Pons (tissue), 1 donor: Measurements from ENCODE around the gene C11orf71.

Experiments
- DNase-seq: peaks from one replicate; pipeline ENCODE4 v3.0.0-alpha.2; 2016; ENCODE audit warnings: low spot score

C11orf71 gene

GRCh38 chr11:114399490-114400215, 658 bp downstream of the C11orf71 start:
- peak; percentile 31 for DNase-seq

GRCh38 chr11:114398303-114398920, 1.9 kb downstream of the C11orf71 start:
- no peak for DNase-seq

GRCh38 chr11:114397349-114397982, 2.8 kb downstream of the C11orf71 start:
- peak; percentile 92 for DNase-seq

- no peak for DNase-seq
Observed at GRCh38 chr11:114396916-114397315, 3.4 kb downstream of the C11orf71 start.

- DNase-seq: no peak
Observed at GRCh38 chr11:114395736-114396135, 4.6 kb downstream of the C11orf71 start.

- no peak for DNase-seq
Observed at GRCh38 chr11:114392735-114393667, 7.3 kb downstream of the C11orf71 start.

GRCh38 chr11:114386545-114386944, 13.8 kb downstream of the C11orf71 start:
- DNase-seq: no peak

GRCh38 chr11:114386131-114386530, 14.2 kb downstream of the C11orf71 start:
- no peak for DNase-seq

GRCh38 chr11:114384487-114384886, 15.8 kb downstream of the C11orf71 start:
- DNase-seq: no peak

- no peak for DNase-seq
Observed at GRCh38 chr11:114382509-114382908, 17.8 kb downstream of the C11orf71 start.

- no peak for DNase-seq
Observed at GRCh38 chr11:114379394-114380069, 20.8 kb downstream of the C11orf71 start.

- no peak for DNase-seq
Observed at GRCh38 chr11:114377612-114378267, 22.6 kb downstream of the C11orf71 start.

GRCh38 chr11:114375052-114375451, 25.3 kb downstream of the C11orf71 start:
- no peak for DNase-seq

GRCh38 chr11:114368918-114369680, 31.2 kb downstream of the C11orf71 start:
- no peak for DNase-seq

- no peak for DNase-seq
Observed at GRCh38 chr11:114367244-114367957, 32.9 kb downstream of the C11orf71 start.

- DNase-seq: no peak
Observed at GRCh38 chr11:114366331-114367243, 33.7 kb downstream of the C11orf71 start.

- DNase-seq: no peak
Observed at GRCh38 chr11:114362958-114363357, 37.4 kb downstream of the C11orf71 start.

- DNase-seq: no peak
Observed at GRCh38 chr11:114362326-114362725, 38.0 kb downstream of the C11orf71 start.
